HG03280 (cell line): ENCODE measurements around the gene VPS13D.
"Not testable (repeated sequence)": the region's sequence is repeated elsewhere in the genome, so short reads cannot be mapped to it uniquely, and the experiment has no call there.

Source experiments
- ATAC-seq: cut with Tn5 transposase; IDR thresholded peaks from one replicate; pipeline ENCODE4 v1.9.1; 2021; ENCODE audit warnings: mild to moderate bottlenecking, moderate library complexity; ENCODE audit not compliant: unreplicated experiment

The VPS13D gene

GRCh38 chr1:12359359-12360133 is 129.7 kb downstream of the VPS13D start:
- ATAC-seq, result no peak

- no peak for ATAC-seq
These were observed 138.8 kb downstream of the VPS13D start for GRCh38 chr1:12368646-12369045.

- no peak for ATAC-seq
These were observed 139.4 kb downstream of the VPS13D start for GRCh38 chr1:12369258-12369657.

GRCh38 chr1:12370333-12370975 is 140.6 kb downstream of the VPS13D start:
- ATAC-seq, result no peak

GRCh38 chr1:12371053-12371452 is 141.2 kb downstream of the VPS13D start:
- ATAC-seq, result no peak

GRCh38 chr1:12372180-12372579 is 142.3 kb downstream of the VPS13D start:
- no peak for ATAC-seq

GRCh38 chr1:12372761-12373160 is 142.9 kb downstream of the VPS13D start:
- no peak for ATAC-seq

GRCh38 chr1:12375133-12375829 is 145.5 kb downstream of the VPS13D start:
- no peak for ATAC-seq

GRCh38 chr1:12376236-12377045 is 146.6 kb downstream of the VPS13D start:
- no peak for ATAC-seq

GRCh38 chr1:12380326-12381249 is 150.8 kb downstream of the VPS13D start:
- no peak for ATAC-seq

- no peak for ATAC-seq
These were observed 153.2 kb downstream of the VPS13D start for GRCh38 chr1:12383001-12383400.

GRCh38 chr1:12383786-12384185 is 154.0 kb downstream of the VPS13D start:
- ATAC-seq, result no peak

- no peak for ATAC-seq
These were observed 155.1 kb downstream of the VPS13D start for GRCh38 chr1:12384836-12385456.

GRCh38 chr1:12386130-12386529 is 156.3 kb downstream of the VPS13D start:
- ATAC-seq, result no peak

GRCh38 chr1:12387641-12388040 is 157.8 kb downstream of the VPS13D start:
- ATAC-seq, result no peak

- ATAC-seq, result not testable (repeated sequence)
These were observed 160.5 kb downstream of the VPS13D start for GRCh38 chr1:12390296-12390695.

- no peak for ATAC-seq
These were observed 167.9 kb downstream of the VPS13D start for GRCh38 chr1:12397462-12398450.

GRCh38 chr1:12398479-12398878 is 168.6 kb downstream of the VPS13D start:
- ATAC-seq, result no peak
